Omental fat pad (tissue), 4 donors: ENCODE data around the gene MAZ. TPM values are rescaled to one million over a fixed set of nuclear protein-coding genes. Genes with fewer than 3 reads are reported as not detected.
A peak's percentile ranks its signal among the peaks of the same experiment; 100 is the strongest.
"Not testable (repeated sequence)": the region's sequence is repeated elsewhere in the genome, so short reads cannot be mapped to it uniquely, and the experiment has no call there.

Experiments used
- ATAC-seq: fragments of 150-250 bp; one replicate; pipeline ENCODE4 v1.9.1; 2016; ENCODE audit warnings: mild to moderate bottlenecking, moderate library complexity; ENCODE audit not compliant: low FRiP score
- DNase-seq: peaks from one replicate; pipeline ENCODE4 v3.0.0-alpha.2; 2019; ENCODE audit warnings: low spot score
- CTCF ChIP-seq, 3 donors: fragments of 450-650 bp; IDR thresholded peaks; one replicate each; pipeline ENCODE4 v1.5.1; 2016 to 2017; ENCODE audit warnings: antibody characterized with exemption in 3 of 3, mild to moderate bottlenecking in 3 of 3, moderate library complexity in 2 of 3
- total RNA-seq, 4 donors: library from RNA; depleted of rRNA; stranded (reverse); fragments of >200 nt; gene quantifications; one replicate each; pipeline ENCODE4 v1.1.0, GENCODE V29; 2016

MAZ gene
- 10 to 100 TPM; 38.0 to 76.9 (median 57.7) TPM for total RNA-seq

- no peak for TF ChIP-seq CTCF (IDR thresholded peaks at IDR 0.05)
- ATAC-seq = peak; percentile 2
- DNase-seq = no peak
Measured at GRCh38 chr16:29806099-29806579, at the start of gene MAZ. TSS of gene MAZ (plus strand) at chr16:29806529. CDS start at chr16:29806702, 173 bp downstream.

- no peak for TF ChIP-seq CTCF (IDR thresholded peaks at IDR 0.05)
- DNase-seq (no peak), ATAC-seq (no peak)
Measured at GRCh38 chr16:29756654-29757053, 49.7 kb upstream of the MAZ start.

- ATAC-seq, DNase-seq: not testable (repeated sequence)
Measured at GRCh38 chr16:29757086-29757485, 49.2 kb upstream of the MAZ start.

GRCh38 chr16:29757950-29758466 lies 48.3 kb upstream of the MAZ start:
- DNase-seq (no peak), ATAC-seq (peak; percentile 62)
- no peak for TF ChIP-seq CTCF (IDR thresholded peaks at IDR 0.05)

GRCh38 chr16:29760567-29761279 lies 45.6 kb upstream of the MAZ start:
- no peak for TF ChIP-seq CTCF (IDR thresholded peaks at IDR 0.05)
- no peak for DNase-seq
- ATAC-seq = no peak

- not testable (repeated sequence) for DNase-seq
Measured at GRCh38 chr16:29761280-29761651, 45.1 kb upstream of the MAZ start.

GRCh38 chr16:29761882-29762281 lies 44.4 kb upstream of the MAZ start:
- DNase-seq (no peak), ATAC-seq (no peak)
- TF ChIP-seq CTCF (IDR thresholded peaks at IDR 0.05) = no peak

More at GRCh38 chr16:29761280-29761651, 45.1 kb upstream of the MAZ start:
- not testable (repeated sequence) for ATAC-seq

GRCh38 chr16:29763326-29763725 lies 43.0 kb upstream of the MAZ start:
- no peak for TF ChIP-seq CTCF (IDR thresholded peaks at IDR 0.05)
- DNase-seq = no peak
- no peak for ATAC-seq
